Fibroblast of lung (primary cell): ENCODE measurements around the gene BASP1.

ENCODE experiments used
- CTCF ChIP-seq, 2 donors: IDR thresholded peaks in 1 of 2; conservative IDR thresholded peaks in 1 of 2; 1 replicate in 1 of 2; 2 replicates in 1 of 2; pipeline ENCODE4 v1.5.1; 2011 to 2012; ENCODE audit warnings: low read length in 2 of 2, control low read depth in 1 of 2, inconsistent platforms in 1 of 2, low read depth in 1 of 2, mild to moderate bottlenecking in 1 of 2
- EZH2 ChIP-seq: IDR thresholded peaks from 2 replicates; pipeline ENCODE4 v1.5.1; 2012; ENCODE audit warnings: low read length, control low read depth, mild to moderate bottlenecking; ENCODE audit errors: missing control alignments

- TF ChIP-seq CTCF (conservative IDR thresholded peaks at IDR 0.05 in 1 of 2, IDR thresholded peaks at IDR 0.05 in 1 of 2; ENCODE audit: low read depth in 1 of 2, low read length in 2 of 2) (no peak), EZH2 (no peak)
These were observed 11.4 kb downstream of the BASP1 start for GRCh38 chr5:17228821-17229291.
